Activated T-helper 1 cell treated with Interleukin-2 at 50 U/mL for 16 hours (primary cell): ENCODE data around the gene PCSK6.
"Not testable (repeated sequence)": the region's sequence is repeated elsewhere in the genome, so short reads cannot be mapped to it uniquely, and the experiment has no call there.

ENCODE experiments used
- DNase-seq: peaks from one replicate; pipeline ENCODE4 v3.0.0-alpha.2; 2020; ENCODE audit warnings: low read depth

PCSK6 gene

GRCh38 chr15:101376615-101377395 lies 112.7 kb downstream of the PCSK6 start:
- no peak for DNase-seq

DNA sequence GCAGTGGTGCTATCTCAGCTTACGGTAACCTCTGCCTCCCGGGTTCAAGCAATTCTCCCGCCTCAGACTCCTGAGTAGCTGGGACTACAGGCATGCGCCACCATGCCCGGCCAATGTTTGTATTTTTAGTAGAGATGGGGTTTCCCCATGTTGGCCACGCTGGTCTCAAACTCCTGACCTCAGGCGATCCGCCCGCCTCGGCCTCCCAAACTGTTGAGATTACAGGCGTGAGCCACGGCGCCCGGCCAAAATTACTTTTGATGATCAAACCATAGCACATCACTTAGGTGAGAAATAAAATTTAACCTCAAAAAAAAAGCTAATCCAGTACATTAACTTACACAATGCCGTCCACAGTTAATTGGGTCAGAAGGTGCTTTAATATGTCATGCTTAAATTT lies 114.5 kb downstream of the PCSK6 start:
- not testable (repeated sequence) for DNase-seq

DNA sequence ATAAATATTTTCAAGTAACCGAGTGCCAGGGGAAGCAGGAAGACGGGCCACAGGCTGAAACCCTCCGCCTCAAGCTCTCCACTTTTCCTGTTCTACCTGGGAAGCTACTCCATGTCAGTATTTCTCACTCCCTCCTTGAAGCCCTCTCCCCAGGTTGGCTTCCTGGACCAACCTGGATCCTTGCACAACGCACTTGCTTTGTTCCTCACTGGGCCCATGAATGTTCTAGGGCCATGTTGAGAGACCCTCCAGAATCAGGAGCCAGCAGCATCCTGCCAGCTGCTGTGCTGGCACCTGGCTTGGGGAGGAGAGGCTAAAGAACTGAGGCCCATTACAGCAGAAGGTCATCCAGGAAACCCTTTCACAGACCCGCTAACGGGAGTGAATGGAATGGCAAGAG lies 115.2 kb downstream of the PCSK6 start:
- DNase-seq: no peak

DNA sequence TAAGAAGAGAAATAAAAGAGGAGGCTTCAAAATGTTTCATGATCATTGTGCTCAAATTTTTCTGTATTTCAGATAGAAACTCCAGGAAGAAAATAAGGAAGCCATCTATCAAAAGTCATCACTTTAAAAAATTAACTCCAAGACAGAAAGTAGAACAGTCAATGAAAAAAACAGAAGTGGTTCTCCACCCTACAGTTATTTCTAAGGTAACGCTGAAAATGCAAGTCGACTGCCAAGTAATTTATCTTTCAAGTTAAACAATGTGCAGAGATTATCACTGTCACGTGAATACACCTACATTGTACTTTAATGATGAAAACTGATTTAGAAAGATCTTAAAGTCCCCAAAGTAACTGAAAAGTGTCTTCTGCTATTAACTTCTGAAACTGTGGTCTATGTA lies 115.9 kb downstream of the PCSK6 start:
- no peak for DNase-seq

DNA sequence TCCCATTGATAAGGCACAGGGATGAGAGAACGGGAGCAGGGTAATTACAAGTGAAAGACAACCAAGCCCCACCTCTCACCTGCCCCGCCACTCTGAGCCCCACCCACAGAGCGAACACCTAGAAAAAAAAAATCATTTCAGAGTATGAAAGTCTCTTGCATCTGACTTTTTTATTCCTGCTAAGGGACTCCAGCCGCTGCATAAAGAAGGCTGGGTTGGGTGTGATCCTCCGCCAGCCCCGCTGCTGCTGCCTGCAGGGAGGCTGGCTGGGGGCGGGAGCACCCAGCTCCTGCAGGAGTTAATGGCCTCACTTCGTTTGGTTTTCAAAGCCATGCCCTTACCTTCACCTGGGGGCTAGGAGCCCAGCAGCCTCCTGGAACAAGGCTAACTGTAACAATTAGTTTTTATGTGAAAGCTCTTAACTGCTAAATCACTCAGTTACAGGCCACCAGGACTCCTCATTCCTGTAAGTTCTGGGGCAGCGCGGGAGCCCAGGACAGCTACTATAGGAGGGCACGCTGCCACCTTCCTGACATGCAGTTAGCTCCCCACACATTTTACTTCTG lies 116.5 kb downstream of the PCSK6 start:
- no peak for DNase-seq

GRCh38 chr15:101372149-101372577 lies 117.3 kb downstream of the PCSK6 start:
- DNase-seq: no peak

DNA sequence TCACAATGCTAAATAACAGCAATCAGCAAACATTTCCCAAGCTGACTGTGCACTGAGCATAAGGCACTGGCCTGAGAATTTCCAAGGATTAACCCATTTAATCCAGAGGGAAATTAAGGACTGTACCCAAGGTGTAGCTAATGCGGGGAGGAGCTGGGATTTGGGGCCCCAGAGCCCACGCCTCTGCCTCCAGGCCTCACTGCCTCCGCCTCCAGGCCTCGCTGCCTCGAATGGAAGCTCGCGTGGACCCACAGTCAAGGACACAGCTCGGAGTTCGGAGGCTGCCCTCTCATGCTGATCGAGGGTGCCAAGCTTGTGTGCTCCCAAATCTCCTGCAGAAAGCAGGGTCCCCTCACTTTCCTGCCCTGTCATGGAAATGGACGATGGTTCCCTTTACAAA lies 118.0 kb downstream of the PCSK6 start:
- DNase-seq: no peak

DNA sequence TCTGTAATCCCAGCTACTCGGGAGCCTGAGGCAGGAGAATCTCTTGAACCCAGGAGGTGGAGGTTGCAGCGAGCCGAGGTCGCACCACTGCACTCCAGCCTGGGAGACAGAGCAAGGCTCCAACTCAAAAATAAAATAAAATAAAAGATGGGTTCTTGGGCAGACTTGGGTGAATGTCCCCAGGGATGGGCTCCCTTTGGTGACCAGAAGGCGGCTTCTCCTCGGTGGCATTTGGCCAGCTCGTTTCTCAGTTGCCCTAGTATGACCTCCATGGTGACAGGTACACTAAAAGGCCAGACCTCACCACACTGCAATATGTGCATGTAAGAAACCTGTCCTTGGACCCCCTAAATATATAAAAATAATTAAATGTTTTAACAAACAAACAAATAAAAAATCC lies 118.4 kb downstream of the PCSK6 start:
- DNase-seq: no peak

DNA sequence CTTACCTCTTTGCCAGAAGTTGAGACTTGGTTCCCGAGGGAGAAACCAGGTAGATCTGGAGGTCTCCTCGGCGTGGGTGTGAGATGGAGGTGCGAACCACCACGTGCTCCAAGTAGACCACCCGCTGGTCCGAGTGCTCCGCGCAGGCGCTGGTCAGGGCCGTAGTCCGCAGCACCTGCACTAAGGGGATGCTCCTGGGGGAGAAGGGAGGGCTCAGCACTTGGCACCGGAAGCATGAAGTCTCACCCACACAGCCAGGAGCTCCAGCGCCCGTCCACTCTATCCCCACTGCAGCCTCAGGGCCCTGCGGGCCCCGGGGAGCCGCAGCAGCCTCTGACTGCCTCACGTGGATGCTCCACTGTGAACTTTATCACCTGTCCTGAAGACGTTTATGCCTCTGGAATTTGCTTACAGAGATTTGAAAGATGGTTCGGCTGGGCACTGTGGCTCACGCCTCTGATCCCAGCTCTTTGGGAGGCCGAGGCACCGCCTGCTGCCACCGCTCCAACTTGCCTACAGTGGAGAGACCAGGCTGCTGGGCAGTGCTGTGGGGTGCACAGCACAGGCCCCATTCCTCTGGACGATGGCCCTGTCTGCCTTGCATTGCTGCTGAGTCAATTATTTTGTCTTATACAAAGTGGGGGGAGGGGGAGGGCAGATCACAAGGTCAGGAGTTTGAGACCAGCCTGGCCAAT lies 119.0 kb downstream of the PCSK6 start:
- DNase-seq: no peak

GRCh38 chr15:101369676-101370075 lies 119.8 kb downstream of the PCSK6 start:
- DNase-seq: no peak

GRCh38 chr15:101368861-101369642 lies 120.5 kb downstream of the PCSK6 start:
- DNase-seq: no peak

- DNase-seq: no peak
Measured at GRCh38 chr15:101368086-101368780, 121.3 kb downstream of the PCSK6 start.

DNA sequence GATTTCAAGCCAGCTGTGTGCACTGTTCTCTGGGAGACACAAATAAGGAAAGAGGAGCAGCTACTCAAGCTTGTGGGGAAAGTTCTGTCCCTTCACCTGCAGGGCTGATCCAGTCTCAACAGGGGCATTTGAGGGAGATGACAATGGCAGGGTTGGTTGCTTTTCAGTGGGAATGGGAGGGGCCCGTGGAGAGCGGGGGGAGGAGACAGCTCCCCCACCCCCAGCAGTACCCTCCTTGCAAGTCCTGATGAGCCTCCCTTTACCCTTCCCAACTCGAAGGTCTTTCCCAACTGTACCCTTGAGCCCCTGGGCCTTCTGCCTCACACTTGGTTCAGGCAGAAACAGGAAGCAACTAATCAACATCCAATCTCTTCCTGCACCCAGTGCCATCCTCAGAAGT lies 122.7 kb downstream of the PCSK6 start:
- no peak for DNase-seq

- DNase-seq: no peak
Measured at GRCh38 chr15:101362986-101363566, 126.4 kb downstream of the PCSK6 start.

DNA sequence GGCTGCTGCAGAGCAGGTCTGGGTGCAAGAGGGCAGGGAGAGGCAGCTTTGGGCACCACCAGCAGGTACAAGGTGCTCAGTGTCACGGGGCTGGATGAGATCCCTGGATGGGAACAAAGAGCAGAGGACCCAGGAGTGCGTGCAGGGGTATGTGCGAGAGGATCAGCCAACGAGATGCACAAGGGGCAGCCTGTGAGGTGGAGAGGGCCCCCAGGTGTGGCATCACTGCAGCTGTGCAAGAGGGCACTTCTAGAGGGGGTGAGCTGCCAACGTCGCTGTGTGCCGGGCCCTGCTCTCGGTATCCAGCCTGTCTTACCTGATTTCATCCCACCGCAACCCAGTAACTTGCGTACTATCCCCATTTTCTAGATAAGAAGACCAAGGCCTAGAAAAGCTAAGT lies 127.1 kb downstream of the PCSK6 start:
- DNase-seq: no peak

- DNase-seq: no peak
Measured at GRCh38 chr15:101361418-101361817, 128.1 kb downstream of the PCSK6 start.

- DNase-seq: no peak
Measured at GRCh38 chr15:101359365-101359947, 130.1 kb downstream of the PCSK6 start.

DNA sequence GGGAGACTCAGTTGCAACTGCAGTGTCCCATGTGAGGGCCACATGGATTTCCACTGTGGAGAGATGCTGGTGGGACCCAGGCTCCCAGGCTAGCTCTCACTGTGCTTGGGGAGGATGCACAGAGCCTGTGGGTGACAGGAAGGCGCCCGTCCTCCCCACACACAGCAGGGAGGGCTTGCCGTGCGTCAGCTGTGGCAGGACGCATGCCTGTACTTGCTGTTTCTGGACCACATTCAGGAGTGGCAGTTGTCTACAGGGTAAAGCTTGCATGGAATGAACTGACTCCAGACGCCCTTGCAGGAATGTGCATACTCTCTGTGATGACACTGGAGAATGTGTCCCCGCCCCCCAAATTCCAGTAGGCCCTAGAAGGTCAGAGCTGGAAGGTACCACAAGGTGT lies 130.6 kb downstream of the PCSK6 start:
- no peak for DNase-seq

- no peak for DNase-seq
Measured at GRCh38 chr15:101357885-101358284, 131.6 kb downstream of the PCSK6 start.

GRCh38 chr15:101357333-101357732 lies 132.2 kb downstream of the PCSK6 start:
- DNase-seq: no peak

GRCh38 chr15:101356512-101357172 lies 132.9 kb downstream of the PCSK6 start:
- not testable (repeated sequence) for DNase-seq
